Activated CD8-positive, alpha-beta memory T cell treated with anti-CD3 and anti-CD28 coated beads, Interleukin-2, amount 10 ng/mL, durations not matched to agents 7 days and 5 days (primary cell): ENCODE results near the gene TTLL8. TPM values are rescaled to one million over a fixed set of nuclear protein-coding genes. Genes with fewer than 3 reads are reported as not detected.

Experiments
- ATAC-seq: fragments of 150-1000 bp; cut with Tn5 transposase; one replicate; pipeline ENCODE4 v1.10.0; 2021; ENCODE audit warnings: moderate library complexity
- CTCF ChIA-PET: fragments of 350-600 bp; sonication (Branson Sonifier 250); formaldehyde crosslinking; loops from one replicate; lab custom pipeline; 2021; ENCODE audit warnings: antibody characterized with exemption; lab: Charles Lee
- DNase-seq: peaks from one replicate; pipeline ENCODE4 v3.0.0-alpha.2; 2020
- H3K27ac Mint-ChIP-seq: one replicate; pipeline ENCODE4 v1.8.0; 2021; ENCODE audit warnings: mild to moderate bottlenecking, mixed read lengths
- H3K27me3 Mint-ChIP-seq: one replicate; pipeline ENCODE4 v1.8.0; 2021; ENCODE audit warnings: mixed read lengths
- H3K36me3 Mint-ChIP-seq: one replicate; pipeline ENCODE4 v1.8.0; 2021; ENCODE audit warnings: mild to moderate bottlenecking, mixed read lengths
- H3K4me1 Mint-ChIP-seq: one replicate; pipeline ENCODE4 v1.8.0; 2021; ENCODE audit warnings: mixed read lengths
- H3K4me3 Mint-ChIP-seq: one replicate; pipeline ENCODE4 v1.8.0; 2021; ENCODE audit warnings: mild to moderate bottlenecking, moderate library complexity, mixed read lengths
- H3K9me3 Mint-ChIP-seq: one replicate; pipeline ENCODE4 v1.8.0; 2022; ENCODE audit warnings: low read depth, mixed read lengths
- total RNA-seq, 2 experiments: library from RNA; stranded (reverse); gene quantifications; one replicate each; pipeline ENCODE4 v1.2.3, GENCODE V29; 2021

The TTLL8 gene
- total RNA-seq, 2 experiments from 2014 or later = not detected

GRCh38 chr22:50019316-50019715 is 38.8 kb downstream of the TTLL8 start:
- Mint-ChIP-seq H3K27me3 (peaks cover 8% of the 10 kb centered on the region), H3K27ac (no peak overlapping the region), H3K4me1 (peaks cover 33% of the 10 kb centered on the region), H3K4me3 (no peak overlapping the region), H3K9me3 (peaks cover 2% of the 10 kb centered on the region), H3K36me3 (peaks cover 2% of the 10 kb centered on the region)
- DNase-seq (no peak), ATAC-seq (peak; percentile 9)
- CTCF ChIA-PET = no interaction called here

DNA sequence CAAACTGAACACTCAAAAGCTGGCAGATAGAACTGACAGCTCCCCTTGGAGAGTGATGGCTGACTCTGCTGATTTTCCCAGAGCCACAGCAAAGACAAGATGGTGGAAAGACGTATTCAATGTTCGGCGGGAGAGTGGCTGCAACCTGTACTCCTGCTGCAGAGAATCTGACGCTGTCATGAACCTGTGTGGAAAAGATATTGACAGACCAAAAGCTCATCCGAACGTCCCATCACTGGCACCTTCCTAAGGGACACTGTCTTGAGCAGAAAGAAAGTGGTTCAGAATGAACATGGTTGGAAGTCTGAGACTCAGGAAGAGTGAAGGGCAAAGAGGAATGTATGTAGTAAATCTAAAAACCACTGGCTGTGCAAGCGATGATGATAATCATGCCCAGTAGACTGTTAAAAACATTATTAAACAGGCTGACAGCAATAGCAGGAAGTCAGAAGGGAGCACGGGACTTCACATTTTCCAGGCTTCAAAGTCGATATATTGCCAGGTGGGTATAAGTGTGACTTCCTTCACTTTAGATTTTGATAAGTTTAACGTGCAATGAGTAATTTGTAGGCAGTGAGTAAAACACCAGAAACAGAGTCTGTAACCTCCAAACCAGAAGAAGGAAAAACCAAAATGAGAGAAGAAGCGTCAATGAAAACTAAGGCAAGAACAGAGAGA is 39.4 kb downstream of the TTLL8 start:
- peaks cover 2% of the 10 kb centered on the region for H3K9me3 Mint-ChIP-seq
- CTCF ChIA-PET = interaction anchor here (1.0 to 2.7 kb wide), 3 partner anchors 11 to 25 kb away, joined by 3 to 14 read pairs (median 5); no protein-coding TSS in a partner anchor
- H3K4me1 Mint-ChIP-seq = peaks cover 35% of the 10 kb centered on the region
- no peak for DNase-seq
- peaks cover 9% of the 10 kb centered on the region for H3K27me3 Mint-ChIP-seq
- peak overlapping the region; percentile 3 for H3K27ac Mint-ChIP-seq
- peak overlapping the region; percentile 10 for H3K4me3 Mint-ChIP-seq
- peak; percentile 34 for ATAC-seq
- peaks cover 2% of the 10 kb centered on the region for H3K36me3 Mint-ChIP-seq

GRCh38 chr22:50017701-50018224 is 40.3 kb downstream of the TTLL8 start:
- H3K4me3 Mint-ChIP-seq = peak overlapping the region; percentile 44
- H3K27ac Mint-ChIP-seq = peak overlapping the region; percentile 47
- peak; percentile 39 for DNase-seq
- peaks cover 9% of the 10 kb centered on the region for H3K27me3 Mint-ChIP-seq
- peaks cover 2% of the 10 kb centered on the region for H3K9me3 Mint-ChIP-seq
- CTCF ChIA-PET = interaction anchor here (1.0 to 2.7 kb wide), 5 partner anchors 12 to 172 kb away, joined by 3 to 14 read pairs (median 4); no protein-coding TSS in a partner anchor
- peaks cover 2% of the 10 kb centered on the region for H3K36me3 Mint-ChIP-seq
- no peak for ATAC-seq
- peaks cover 35% of the 10 kb centered on the region for H3K4me1 Mint-ChIP-seq

- peaks cover 35% of the 10 kb centered on the region for H3K4me1 Mint-ChIP-seq
- H3K27ac Mint-ChIP-seq = peak overlapping the region; percentile 35
- DNase-seq = peak; percentile 73
- CTCF ChIA-PET = interaction anchor here (1.1 to 2.7 kb wide), 4 partner anchors 13 to 173 kb away, joined by 3 to 14 read pairs (median 4); no protein-coding TSS in a partner anchor
- H3K36me3 Mint-ChIP-seq = peaks cover 2% of the 10 kb centered on the region
- peak; percentile 57 for ATAC-seq
- H3K9me3 Mint-ChIP-seq = peaks cover 2% of the 10 kb centered on the region
- H3K27me3 Mint-ChIP-seq = peaks cover 9% of the 10 kb centered on the region
- H3K4me3 Mint-ChIP-seq = peak overlapping the region; percentile 44
Observed at GRCh38 chr22:50016988-50017700, 41.0 kb downstream of the TTLL8 start.

- ATAC-seq (no peak), DNase-seq (no peak)
- peaks cover 11% of the 10 kb centered on the region for H3K27me3 Mint-ChIP-seq
- peaks cover 37% of the 10 kb centered on the region for H3K4me1 Mint-ChIP-seq
- H3K4me3 Mint-ChIP-seq = peak overlapping the region; percentile 44
- CTCF ChIA-PET = interaction anchor here (0.9 to 2.7 kb wide), 3 partner anchors 14 to 85 kb away, joined by 3 to 14 read pairs (median 4); no protein-coding TSS in a partner anchor
- H3K27ac Mint-ChIP-seq = no peak overlapping the region
- peaks cover 2% of the 10 kb centered on the region for H3K9me3 Mint-ChIP-seq
- peaks cover 2% of the 10 kb centered on the region for H3K36me3 Mint-ChIP-seq
Observed at GRCh38 chr22:50016308-50016987, 41.6 kb downstream of the TTLL8 start.

- H3K36me3 Mint-ChIP-seq = peaks cover 2% of the 10 kb centered on the region
- CTCF ChIA-PET = interaction anchor here (0.9 kb wide), 1 partner anchor 22 kb away, joined by 3 read pairs; no protein-coding TSS in a partner anchor
- H3K27ac Mint-ChIP-seq = no peak overlapping the region
- ATAC-seq = no peak
- H3K4me3 Mint-ChIP-seq = no peak overlapping the region
- H3K9me3 Mint-ChIP-seq = peaks cover 2% of the 10 kb centered on the region
- DNase-seq = peak; percentile 39
- H3K4me1 Mint-ChIP-seq = peaks cover 37% of the 10 kb centered on the region
- H3K27me3 Mint-ChIP-seq = peaks cover 15% of the 10 kb centered on the region
Observed at GRCh38 chr22:50015451-50016307, 42.4 kb downstream of the TTLL8 start.

DNA sequence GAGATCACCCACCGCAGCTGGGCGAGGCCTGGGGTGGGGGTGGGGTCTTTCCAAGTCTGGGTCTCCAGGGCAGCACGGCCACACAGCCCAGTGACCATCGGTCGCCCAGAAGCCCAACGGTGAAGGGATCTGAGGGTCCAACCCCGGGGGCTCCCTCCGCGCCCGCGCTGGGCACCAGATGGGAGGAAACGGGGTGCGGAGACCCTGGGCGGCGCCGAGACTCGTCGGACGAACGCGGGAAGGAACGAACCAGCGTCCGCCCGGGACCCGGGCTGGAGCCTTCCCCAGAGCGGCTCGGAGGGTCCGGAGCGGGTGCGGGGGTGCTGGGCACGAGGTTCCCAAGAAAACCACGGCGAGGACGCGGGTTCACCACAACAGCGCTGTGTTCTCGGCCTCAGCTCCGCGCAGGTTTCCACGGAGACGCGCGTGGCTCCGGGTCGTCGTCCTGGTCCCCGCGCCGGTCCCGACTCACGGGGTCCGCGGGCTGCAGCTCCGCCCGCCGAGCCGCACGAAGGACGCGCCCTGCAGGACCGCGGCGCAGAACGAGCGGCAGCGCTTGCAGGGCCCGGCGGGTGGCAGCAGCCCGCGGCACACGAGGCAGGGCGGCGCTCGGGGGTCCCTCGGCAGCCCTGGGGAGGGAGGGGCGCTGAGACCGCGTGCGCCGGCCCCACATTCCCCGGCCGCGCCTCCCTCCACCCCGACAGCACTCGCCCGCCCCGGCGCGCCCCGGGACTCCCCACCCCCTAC is 43.3 kb downstream of the TTLL8 start:
- Mint-ChIP-seq H3K36me3 (peaks cover 2% of the 10 kb centered on the region), H3K27ac (no peak overlapping the region), H3K9me3 (peaks cover 2% of the 10 kb centered on the region), H3K4me3 (no peak overlapping the region), H3K4me1 (peaks cover 37% of the 10 kb centered on the region), H3K27me3 (peaks cover 16% of the 10 kb centered on the region)
- DNase-seq (no peak), ATAC-seq (no peak)
- CTCF ChIA-PET = no interaction called here

- peaks cover 2% of the 10 kb centered on the region for H3K9me3 Mint-ChIP-seq
- DNase-seq (no peak), ATAC-seq (no peak)
- H3K4me3 Mint-ChIP-seq = no peak overlapping the region
- H3K4me1 Mint-ChIP-seq = peaks cover 36% of the 10 kb centered on the region
- peaks cover 1% of the 10 kb centered on the region for H3K36me3 Mint-ChIP-seq
- H3K27ac Mint-ChIP-seq = no peak overlapping the region
- peaks cover 16% of the 10 kb centered on the region for H3K27me3 Mint-ChIP-seq
- CTCF ChIA-PET = interaction anchor here (1.4 kb wide), 1 partner anchor 16 kb away, joined by 4 read pairs; no protein-coding TSS in a partner anchor
Observed at GRCh38 chr22:50014053-50014501, 44.0 kb downstream of the TTLL8 start.

DNA sequence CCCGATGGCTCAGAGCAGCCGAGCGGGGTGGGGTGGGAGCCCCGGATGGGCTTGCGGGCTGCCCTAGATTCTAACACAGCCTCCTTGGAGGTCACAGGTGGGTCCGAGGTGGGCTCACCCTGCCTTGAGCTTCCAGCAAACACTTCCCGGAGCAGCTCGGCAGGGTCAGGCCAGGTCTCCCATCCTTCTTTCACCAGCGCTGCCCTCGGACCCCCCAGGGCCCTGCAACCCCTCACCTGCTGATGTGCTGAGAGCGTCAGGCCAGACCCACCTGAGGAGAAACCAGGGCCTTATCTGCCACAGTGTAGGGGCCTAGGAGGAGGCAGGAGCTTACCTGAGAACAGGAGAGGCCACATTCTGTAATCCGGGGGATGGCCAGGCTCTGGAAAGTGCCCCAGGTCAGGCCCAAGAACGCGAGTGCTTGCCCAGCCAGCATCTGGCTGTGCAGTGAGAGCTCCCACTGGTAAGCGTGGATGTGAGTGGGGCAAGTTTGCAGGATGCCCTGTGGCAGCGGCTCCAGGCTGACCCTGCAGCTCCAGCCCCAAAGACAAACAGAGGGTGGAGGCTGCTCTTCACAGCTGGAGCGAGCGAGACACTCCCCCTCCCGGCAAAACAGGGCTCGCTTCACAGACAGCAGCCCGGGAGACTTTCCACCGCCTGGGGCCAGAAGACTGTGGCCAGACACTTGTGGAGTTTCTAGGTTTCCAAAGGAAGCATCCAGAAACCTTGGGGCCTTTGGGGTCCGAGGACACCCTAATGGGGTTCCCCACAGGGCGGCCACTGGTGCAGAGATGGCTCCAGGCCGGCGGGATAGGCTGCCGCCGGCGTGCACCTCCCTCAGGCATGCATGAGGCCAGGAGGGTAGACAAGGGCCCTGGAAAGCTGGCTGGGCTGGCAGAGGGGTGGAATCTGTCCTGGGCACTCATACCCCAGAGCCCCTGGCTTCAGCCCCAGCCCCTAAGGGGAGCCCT is 45.6 kb downstream of the TTLL8 start, which contains the start of gene IL17REL:
Gene IL17REL, minus strand, starts transcription at position 555 of the 971 bp plus-strand sequence. Its CDS starts 119 bp downstream, at position 436.
- H3K9me3 Mint-ChIP-seq = no peaks in the 10 kb centered on the region
- H3K36me3 Mint-ChIP-seq = no peaks in the 10 kb centered on the region
- H3K4me3 Mint-ChIP-seq = no peak within 1 kb of the TSS
- H3K4me1 Mint-ChIP-seq = peaks cover 22% of the 10 kb centered on the region
- CTCF ChIA-PET = interaction anchor here (1.3 to 1.4 kb wide), 2 partner anchors 18 to 19 kb away, joined by 4 read pairs; no protein-coding TSS in a partner anchor
- no peak for DNase-seq
- no peak within 1 kb of the TSS for H3K27ac Mint-ChIP-seq
- peaks cover 11% of the 10 kb centered on the region for H3K27me3 Mint-ChIP-seq
- ATAC-seq = no peak

DNA sequence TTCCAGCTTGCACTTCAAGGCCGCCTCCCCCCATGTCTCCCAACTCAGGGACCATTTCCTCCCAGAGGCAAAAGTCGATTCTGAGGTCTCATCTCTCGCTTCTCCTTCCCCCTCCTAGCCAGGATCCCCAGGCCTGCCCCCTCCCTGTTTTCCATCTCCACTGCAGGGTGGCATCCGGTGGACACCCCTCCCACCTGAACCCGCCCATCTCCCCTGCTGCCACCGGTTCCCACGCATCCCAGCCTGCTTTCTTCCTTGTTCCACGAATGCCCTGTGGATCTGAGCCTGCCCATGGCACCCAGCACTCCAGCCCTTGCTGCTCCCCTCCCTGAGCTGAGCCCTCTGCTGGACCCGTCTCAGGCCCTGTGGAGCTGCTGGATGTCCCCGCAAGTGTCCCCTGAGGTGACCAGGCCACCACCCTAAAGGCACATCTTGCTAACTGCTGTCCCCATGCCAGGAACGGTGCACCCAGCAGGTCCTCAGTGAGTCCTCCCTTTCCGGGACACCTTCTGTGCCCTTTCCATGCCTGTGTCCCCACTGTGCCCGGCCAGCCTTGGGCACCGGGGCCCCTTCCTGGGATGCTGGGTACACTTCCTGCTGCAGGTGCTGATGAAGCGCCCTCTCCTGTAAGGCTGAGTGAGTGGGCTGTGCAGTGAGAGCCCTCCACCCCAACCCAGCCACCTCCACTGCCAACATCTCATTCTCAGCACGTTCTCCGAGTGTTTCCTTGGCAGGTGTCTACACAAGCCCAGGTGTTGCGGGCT is 46.5 kb downstream of the TTLL8 start:
- no peak for DNase-seq
- ATAC-seq = no peak
- no peak overlapping the region for H3K27ac Mint-ChIP-seq
- CTCF ChIA-PET = interaction anchor here (1.3 kb wide), 1 partner anchor 18 kb away, joined by 4 read pairs; no protein-coding TSS in a partner anchor
- no peaks in the 10 kb centered on the region for H3K9me3 Mint-ChIP-seq
- peaks cover 13% of the 10 kb centered on the region for H3K4me1 Mint-ChIP-seq
- no peak overlapping the region for H3K4me3 Mint-ChIP-seq
- H3K36me3 Mint-ChIP-seq = no peaks in the 10 kb centered on the region
- peaks cover 11% of the 10 kb centered on the region for H3K27me3 Mint-ChIP-seq
